Natural killer cell treated with Interleukin-12 subunit alpha and Interleukin-12 subunit beta and Interleukin-15 and Interleukin-18, amount 100 ng/mL, for 72 hours (primary cell): ENCODE data around the gene IL9. TPM values are rescaled to one million over a fixed set of nuclear protein-coding genes. Genes with fewer than 3 reads are reported as not detected.
"Not testable (repeated sequence)": the region's sequence is repeated elsewhere in the genome, so short reads cannot be mapped to it uniquely, and the experiment has no call there.

Experiments used
- ATAC-seq, 2 donors: fragments of 150-1000 bp; cut with Tn5 transposase in 1 of 2; sonication (Bioruptor Pico), chemical (Tn5 transposase) in 1 of 2; 2 replicates each; pipeline ENCODE4 v1.10.0; 2021
- DNase-seq: peaks from one replicate; pipeline ENCODE4 v3.0.0; 2022; ENCODE audit warnings: low spot score
- H3K27ac Mint-ChIP-seq, 2 donors: 1 replicate in 1 of 2; 2 replicates in 1 of 2; pipeline ENCODE4 v1.8.0; 2022; ENCODE audit warnings: mixed read lengths in 2 of 2, mild to moderate bottlenecking in 1 of 2, moderate library complexity in 1 of 2
- H3K27me3 Mint-ChIP-seq, 2 donors: 1 replicate in 1 of 2; 2 replicates in 1 of 2; pipeline ENCODE4 v1.8.0; 2022; ENCODE audit warnings: mixed read lengths in 2 of 2
- H3K36me3 Mint-ChIP-seq: one replicate; pipeline ENCODE4 v1.8.0; 2022; ENCODE audit warnings: mixed read lengths
- H3K4me1 Mint-ChIP-seq, 2 donors: 1 replicate in 1 of 2; 2 replicates in 1 of 2; pipeline ENCODE4 v1.8.0; 2022; ENCODE audit warnings: low read depth in 2 of 2, mixed read lengths in 2 of 2, mild to moderate bottlenecking in 1 of 2
- H3K4me3 Mint-ChIP-seq: one replicate; pipeline ENCODE4 v1.8.0; 2022; ENCODE audit warnings: mixed read lengths
- H3K9me3 Mint-ChIP-seq: 2 replicates; pipeline ENCODE4 v1.8.0; 2022; ENCODE audit warnings: mixed read lengths
- total RNA-seq, 2 donors: library from RNA; stranded (reverse); gene quantifications; one replicate each; pipeline ENCODE4 v1.2.3, GENCODE V29; 2022

The IL9 gene
- total RNA-seq, 2 donors from 2014 or later: 0.52 to 3.0 TPM

- H3K4me1 Mint-ChIP-seq: no peaks in the 10 kb centered on the region
- no peak overlapping the region for H3K27ac Mint-ChIP-seq
- no peak overlapping the region for H3K4me3 Mint-ChIP-seq
- H3K36me3 Mint-ChIP-seq: no peaks in the 10 kb centered on the region
- DNase-seq (no peak), ATAC-seq (peak; percentile 22 to 40)
- no peaks in the 10 kb centered on the region for H3K9me3 Mint-ChIP-seq
- peaks cover 5 to 15% of the 10 kb centered on the region in 2 donors for H3K27me3 Mint-ChIP-seq
These were observed 24.2 kb downstream of the IL9 start for GRCh38 chr5:135871268-135871915.

GRCh38 chr5:135869935-135870334, 25.7 kb downstream of the IL9 start:
- Mint-ChIP-seq H3K27me3 (peaks cover 2 to 9% of the 10 kb centered on the region in 2 donors), H3K36me3 (no peaks in the 10 kb centered on the region), H3K27ac (no peak overlapping the region), H3K9me3 (no peaks in the 10 kb centered on the region), H3K4me3 (no peak overlapping the region), H3K4me1 (no peaks in the 10 kb centered on the region)
- no peak for DNase-seq
- no peak for ATAC-seq

GRCh38 chr5:135869276-135869675, 26.4 kb downstream of the IL9 start:
- no peaks in the 10 kb centered on the region for H3K4me1 Mint-ChIP-seq
- H3K27ac Mint-ChIP-seq: no peak overlapping the region
- DNase-seq (no peak), ATAC-seq (no peak)
- H3K36me3 Mint-ChIP-seq: no peaks in the 10 kb centered on the region
- H3K9me3 Mint-ChIP-seq: no peaks in the 10 kb centered on the region
- no peak overlapping the region for H3K4me3 Mint-ChIP-seq
- H3K27me3 Mint-ChIP-seq: peaks cover 2 to 4% of the 10 kb centered on the region in 2 donors

- Mint-ChIP-seq H3K4me1 (no peaks in the 10 kb centered on the region), H3K27ac (no peak overlapping the region), H3K27me3 (peaks cover 5 to 8% of the 10 kb centered on the region in 2 donors), H3K9me3 (no peaks in the 10 kb centered on the region), H3K36me3 (no peaks in the 10 kb centered on the region), H3K4me3 (no peak overlapping the region)
- ATAC-seq: no peak
- DNase-seq: no peak
These were observed 27.0 kb downstream of the IL9 start for GRCh38 chr5:135868681-135869080.

- no peak for ATAC-seq
- DNase-seq: no peak
- Mint-ChIP-seq H3K4me1 (no peaks in the 10 kb centered on the region), H3K9me3 (no peaks in the 10 kb centered on the region), H3K4me3 (no peak overlapping the region), H3K27me3 (peaks cover 10 to 18% of the 10 kb centered on the region in 2 donors), H3K27ac (no peak overlapping the region), H3K36me3 (no peaks in the 10 kb centered on the region)
These were observed 28.0 kb downstream of the IL9 start for GRCh38 chr5:135867599-135867998.

- DNase-seq (no peak), ATAC-seq (no peak)
- Mint-ChIP-seq H3K36me3 (no peaks in the 10 kb centered on the region), H3K27me3 (peaks cover 10 to 22% of the 10 kb centered on the region in 2 donors), H3K9me3 (no peaks in the 10 kb centered on the region), H3K4me1 (no peaks in the 10 kb centered on the region), H3K4me3 (no peak overlapping the region), H3K27ac (no peak overlapping the region)
These were observed 29.6 kb downstream of the IL9 start for GRCh38 chr5:135866016-135866415.

GRCh38 chr5:135864503-135865435, 30.9 kb downstream of the IL9 start:
- Mint-ChIP-seq H3K36me3 (no peaks in the 10 kb centered on the region), H3K4me1 (no peaks in the 10 kb centered on the region)

GRCh38 chr5:135862744-135863143, 32.9 kb downstream of the IL9 start:
- H3K9me3 Mint-ChIP-seq: no peaks in the 10 kb centered on the region
- H3K27ac Mint-ChIP-seq: no peak overlapping the region
- H3K27me3 Mint-ChIP-seq: peaks cover 11 to 31% of the 10 kb centered on the region in 2 donors
- no peak for DNase-seq
- ATAC-seq: no peak
- no peaks in the 10 kb centered on the region for H3K36me3 Mint-ChIP-seq
- no peaks in the 10 kb centered on the region for H3K4me1 Mint-ChIP-seq
- no peak overlapping the region for H3K4me3 Mint-ChIP-seq

More at GRCh38 chr5:135864503-135865435, 30.9 kb downstream of the IL9 start:
- peaks cover 10 to 22% of the 10 kb centered on the region in 2 donors for H3K27me3 Mint-ChIP-seq
- no peak overlapping the region for H3K4me3 Mint-ChIP-seq
- DNase-seq (no peak), ATAC-seq (no peak)
- no peak overlapping the region for H3K27ac Mint-ChIP-seq
- H3K9me3 Mint-ChIP-seq: no peaks in the 10 kb centered on the region

- Mint-ChIP-seq H3K27ac (no peak overlapping the region), H3K36me3 (no peaks in the 10 kb centered on the region)
- ATAC-seq: no peak
These were observed 33.6 kb downstream of the IL9 start for GRCh38 chr5:135862086-135862485.

GRCh38 chr5:135861641-135862040, 34.0 kb downstream of the IL9 start:
- H3K9me3 Mint-ChIP-seq: no peaks in the 10 kb centered on the region
- H3K27ac Mint-ChIP-seq: no peak overlapping the region
- no peaks in the 10 kb centered on the region for H3K36me3 Mint-ChIP-seq
- DNase-seq (no peak), ATAC-seq (no peak)
- peaks cover 11 to 29% of the 10 kb centered on the region in 2 donors for H3K27me3 Mint-ChIP-seq
- no peaks in the 10 kb centered on the region for H3K4me1 Mint-ChIP-seq
- no peak overlapping the region for H3K4me3 Mint-ChIP-seq

More at GRCh38 chr5:135862086-135862485, 33.6 kb downstream of the IL9 start:
- no peaks in the 10 kb centered on the region for H3K9me3 Mint-ChIP-seq
- H3K4me3 Mint-ChIP-seq: no peak overlapping the region
- H3K27me3 Mint-ChIP-seq: peaks cover 11 to 29% of the 10 kb centered on the region in 2 donors
- H3K4me1 Mint-ChIP-seq: no peaks in the 10 kb centered on the region
- no peak for DNase-seq

- Mint-ChIP-seq H3K4me3 (no peak overlapping the region), H3K36me3 (no peaks in the 10 kb centered on the region), H3K9me3 (no peaks in the 10 kb centered on the region), H3K4me1 (no peaks in the 10 kb centered on the region), H3K27me3 (peaks cover 16 to 34% of the 10 kb centered on the region in 2 donors), H3K27ac (no peak overlapping the region)
- DNase-seq (no peak), ATAC-seq (no peak)
These were observed 36.0 kb downstream of the IL9 start for GRCh38 chr5:135859641-135860040.

GRCh38 chr5:135859186-135859585, 36.5 kb downstream of the IL9 start:
- H3K9me3 Mint-ChIP-seq, H3K36me3 Mint-ChIP-seq, H3K27ac Mint-ChIP-seq, ATAC-seq, H3K4me3 Mint-ChIP-seq, DNase-seq, H3K4me1 Mint-ChIP-seq: not testable (repeated sequence)
- H3K27me3 Mint-ChIP-seq: peaks cover 17 to 36% of the 10 kb centered on the region in 2 donors

- H3K27me3 Mint-ChIP-seq: peaks cover 10 to 24% of the 10 kb centered on the region in 2 donors
- no peaks in the 10 kb centered on the region for H3K4me1 Mint-ChIP-seq
- H3K27ac Mint-ChIP-seq: no peak overlapping the region
- ATAC-seq (peak in 1 of 2 donors; percentile 7), DNase-seq (no peak)
- H3K36me3 Mint-ChIP-seq: no peaks in the 10 kb centered on the region
- no peaks in the 10 kb centered on the region for H3K9me3 Mint-ChIP-seq
- no peak overlapping the region for H3K4me3 Mint-ChIP-seq
These were observed 37.9 kb downstream of the IL9 start for GRCh38 chr5:135857630-135858311.
